H9 (cell line): ENCODE results near the gene RPL28. TPM values are rescaled to one million over a fixed set of nuclear protein-coding genes. Genes with fewer than 3 reads are reported as not detected.

ENCODE experiments used
- DNase-seq: peaks from one replicate; pipeline ENCODE4 v3.0.0-alpha.2; 2017
- H2AFZ ChIP-seq: one replicate; pipeline ENCODE4 v1.6.1; 2013; ENCODE audit warnings: mild to moderate bottlenecking, low read length, control low read depth, moderate library complexity
- H2AK5ac ChIP-seq: 2 replicates; pipeline ENCODE4 v1.6.1; 2013; ENCODE audit warnings: low read length, control low read depth, mixed read lengths; ENCODE audit not compliant: insufficient read length
- H2BK120ac ChIP-seq: one replicate; pipeline ENCODE4 v1.6.1; 2013; ENCODE audit warnings: low read depth, mild to moderate bottlenecking, low read length, control low read depth, inconsistent platforms; ENCODE audit not compliant: poor library complexity, severe bottlenecking
- H2BK12ac ChIP-seq: 2 replicates; pipeline ENCODE4 v1.6.1; 2013; ENCODE audit warnings: low read length, control low read depth, mixed read lengths, low read depth; ENCODE audit not compliant: insufficient read length
- H2BK15ac ChIP-seq: 2 replicates; pipeline ENCODE4 v1.6.1; 2013; ENCODE audit warnings: low read depth, low read length, control low read depth
- H2BK20ac ChIP-seq: one replicate; pipeline ENCODE4 v1.6.1; 2013; ENCODE audit warnings: low read depth, mild to moderate bottlenecking, low read length, control low read depth, inconsistent platforms; ENCODE audit not compliant: poor library complexity, severe bottlenecking
- H2BK5ac ChIP-seq: 2 replicates; pipeline ENCODE4 v1.6.1; 2013; ENCODE audit warnings: low read length, control low read depth, mixed read lengths; ENCODE audit not compliant: insufficient read length
- H3K14ac ChIP-seq: 2 replicates; pipeline ENCODE4 v1.6.1; 2013; ENCODE audit warnings: low read length, control low read depth; ENCODE audit not compliant: insufficient read depth
- H3K18ac ChIP-seq: 2 replicates; pipeline ENCODE4 v1.6.1; 2013; ENCODE audit warnings: low read depth, mild to moderate bottlenecking, mixed read lengths, low read length, control low read depth; ENCODE audit not compliant: insufficient read length
- H3K23ac ChIP-seq: 2 replicates; pipeline ENCODE4 v1.6.1; 2013; ENCODE audit warnings: low read length, control low read depth, mixed read lengths, low read depth; ENCODE audit not compliant: insufficient read length
- H3K23me2 ChIP-seq: 2 replicates; pipeline ENCODE4 v1.6.1; 2013; ENCODE audit warnings: low read depth, mild to moderate bottlenecking, mixed read lengths, low read length, control low read depth; ENCODE audit not compliant: insufficient read length, poor library complexity, severe bottlenecking
- H3K27ac ChIP-seq: 2 replicates; pipeline ENCODE4 v1.5.1; 2013; ENCODE audit warnings: low read length, control low read depth, mixed read lengths, low read depth; ENCODE audit not compliant: insufficient read length
- H3K27me3 ChIP-seq: 2 replicates; pipeline ENCODE4 v1.6.1; 2013; ENCODE audit warnings: low read length, control low read depth, inconsistent platforms; ENCODE audit not compliant: insufficient read depth
- H3K4ac ChIP-seq: 2 replicates; pipeline ENCODE4 v1.6.1; 2013; ENCODE audit warnings: low read depth, mild to moderate bottlenecking, control low read depth, inconsistent platforms, low read length, moderate library complexity
- H3K4me1 ChIP-seq: 2 replicates; pipeline ENCODE4 v1.6.1; 2013; ENCODE audit warnings: low read length, control low read depth, inconsistent platforms; ENCODE audit not compliant: insufficient read depth
- H3K4me2 ChIP-seq: 2 replicates; pipeline ENCODE4 v1.6.1; 2013; ENCODE audit warnings: low read length, control low read depth, mixed read lengths; ENCODE audit not compliant: insufficient read length, insufficient read depth
- H3K56ac ChIP-seq: 2 replicates; pipeline ENCODE4 v1.6.1; 2013; ENCODE audit warnings: low read depth, mild to moderate bottlenecking, mixed read lengths, low read length, control low read depth; ENCODE audit not compliant: insufficient read length
- H3K79me1 ChIP-seq: 2 replicates; pipeline ENCODE4 v1.6.1; 2013; ENCODE audit warnings: low read depth, mild to moderate bottlenecking, moderate library complexity, low read length, control low read depth, inconsistent platforms; ENCODE audit not compliant: insufficient read depth, poor library complexity, severe bottlenecking
- H3K79me2 ChIP-seq: 2 replicates; pipeline ENCODE4 v1.6.1; 2013; ENCODE audit warnings: low read length, control low read depth, inconsistent platforms; ENCODE audit not compliant: insufficient read depth
- H3K9ac ChIP-seq: 2 replicates; pipeline ENCODE4 v1.6.1; 2013; ENCODE audit warnings: low read length, control low read depth, mixed read lengths; ENCODE audit not compliant: insufficient read length; ENCODE audit errors: extremely low read depth
- H3K9me3 ChIP-seq: one replicate; pipeline ENCODE4 v1.6.1; 2013; ENCODE audit warnings: low read depth, low read length, inconsistent platforms; ENCODE audit not compliant: control insufficient read depth
- H3T11ph ChIP-seq: one replicate; pipeline ENCODE4 v1.6.1; 2013; ENCODE audit warnings: mild to moderate bottlenecking, low read length, control low read depth, inconsistent platforms
- H4K20me1 ChIP-seq: one replicate; pipeline ENCODE4 v1.6.1; 2013; ENCODE audit not compliant: control insufficient read depth, insufficient read length, insufficient read depth
- H4K5ac ChIP-seq: 2 replicates; pipeline ENCODE4 v1.6.1; 2013; ENCODE audit warnings: low read depth, mild to moderate bottlenecking, mixed read lengths, low read length, control low read depth; ENCODE audit not compliant: insufficient read length
- H4K8ac ChIP-seq: replicated peaks from 2 replicates; pipeline ENCODE4 v1.6.1; 2013; ENCODE audit warnings: low read length, control low read depth, mixed read lengths, low read depth; ENCODE audit not compliant: insufficient read length
- H4K91ac ChIP-seq: 2 replicates; pipeline ENCODE4 v1.6.1; 2013; ENCODE audit warnings: low read depth, mild to moderate bottlenecking, moderate library complexity, mixed read lengths, low read length, control low read depth; ENCODE audit not compliant: insufficient read length
- H3K27ac Mint-ChIP-seq, 3 experiments: 2 replicates in 2 of 3; 3 replicates in 1 of 3; pipeline ENCODE4 v1.8.0; 2020 to 2021; ENCODE audit warnings: mixed read lengths in 3 of 3, mild to moderate bottlenecking in 1 of 3, moderate library complexity in 1 of 3
- H3K27me3 Mint-ChIP-seq: 2 replicates; pipeline ENCODE4 v1.8.0; 2021; ENCODE audit warnings: low read depth, mild to moderate bottlenecking, moderate library complexity, mixed read lengths
- H3K36me3 Mint-ChIP-seq, 3 experiments: 2 replicates in 2 of 3; 3 replicates in 1 of 3; pipeline ENCODE4 v1.8.0; 2020 to 2021; ENCODE audit warnings: low read depth in 3 of 3, mixed read lengths in 3 of 3; ENCODE audit not compliant: insufficient read depth in 1 of 3
- H3K4me1 Mint-ChIP-seq, 2 experiments: 2 replicates each; pipeline ENCODE4 v1.8.0; 2020; ENCODE audit warnings: mixed read lengths in 2 of 2
- H3K4me3 Mint-ChIP-seq, 2 experiments: 2 replicates in 1 of 2; 3 replicates in 1 of 2; pipeline ENCODE4 v1.8.0; 2020 to 2021; ENCODE audit warnings: mild to moderate bottlenecking in 2 of 2, mixed read lengths in 2 of 2, moderate library complexity in 1 of 2
- H3K9me3 Mint-ChIP-seq, 2 experiments: 2 replicates in 1 of 2; 3 replicates in 1 of 2; pipeline ENCODE4 v1.8.0; 2020; ENCODE audit warnings: mild to moderate bottlenecking in 2 of 2, mixed read lengths in 2 of 2, moderate library complexity in 1 of 2
- CTCF ChIP-seq: fragments of 200-600 bp; sonication (generic); conservative IDR thresholded peaks from 3 replicates; pipeline ENCODE4 v1.8.0; 2021; ENCODE audit warnings: antibody characterized with exemption, mild to moderate bottlenecking
- WGBS: extraction: QIAGEN DNeasy Blood & Tissue Kit; methylation state at CpG from one replicate; pipeline ENCODE4 v1.1.7; 2013; ENCODE audit warnings: missing lambda C conversion rate, low lambda C conversion rate, mixed read lengths; ENCODE audit not compliant: insufficient read length; ENCODE audit errors: extremely low coverage; 5-methylcytosine and 5-hydroxymethylcytosine counted together
- total RNA-seq: library from RNA; stranded (reverse); gene quantifications from 2 replicates; pipeline ENCODE4 v1.2.1, GENCODE V29; 2021

Gene RPL28
- total RNA-seq, 1 experiment from 2014 or later: 2,076 TPM

- Histone ChIP-seq H3K4me2 (peak overlapping the region; percentile 50), H4K5ac (no peak overlapping the region), H3T11ph (no peak overlapping the region), H2AFZ (no peak overlapping the region), H3K79me2 (no peaks in the 10 kb centered on the region), H3K27ac (no peak overlapping the region), H2BK5ac (no peak overlapping the region), H2BK120ac (no peak overlapping the region), H3K18ac (peak overlapping the region; percentile 84), H2BK20ac (no peak overlapping the region), H2BK12ac (no peak overlapping the region), H4K20me1 (no peaks in the 10 kb centered on the region), H3K79me1 (no peaks in the 10 kb centered on the region), H3K27me3 (peaks cover 2% of the 10 kb centered on the region; the same call in 1 of the 2 replicates), H3K9ac (no peak overlapping the region), H4K91ac (no peak overlapping the region), H3K23me2 (peaks cover 7% of the 10 kb centered on the region), H2AK5ac (no peak overlapping the region), H3K23ac (no peak overlapping the region), H3K9me3 (no peaks in the 10 kb centered on the region), H3K14ac (peak overlapping the region; percentile 58; the same call in 1 of the 2 replicates), H3K4ac (no peak overlapping the region), H4K8ac (no peak overlapping the region), H2BK15ac (no peak overlapping the region), H3K4me1 (no peaks in the 10 kb centered on the region; the same call in 1 of the 2 replicates), H3K56ac (no peak overlapping the region)
- no CpG with 5 or more reads among the region's 43 CpGs for WGBS
- DNase-seq: peak; percentile 68
- no peak for TF ChIP-seq CTCF
- Mint-ChIP-seq H3K36me3 (peaks cover 0 to 10% (median 2%) of the 10 kb centered on the region in 3 experiments; a peak in 4 of 7 replicates), H3K9me3 (peaks cover 0 to 2% of the 10 kb centered on the region in 2 experiments; a peak in 1 of 5 replicates), H3K4me3 (peak overlapping the region; percentile 61 to 70; a peak in 4 of 5 replicates), H3K27ac (no peak overlapping the region), H3K27me3 (peaks cover 69% of the 10 kb centered on the region), H3K4me1 (peaks cover 33 to 47% of the 10 kb centered on the region in 2 experiments)
These were observed 8.2 kb upstream of the RPL28 start for GRCh38 chr19:55377356-55378131.
